Gastroesophageal sphincter (tissue), 4 donors: ENCODE data around the gene LAMA5. TPM values are rescaled to one million over a fixed set of nuclear protein-coding genes. Genes with fewer than 3 reads are reported as not detected.

Experiments used
- ATAC-seq: fragments of 150-250 bp; one replicate; pipeline ENCODE4 v1.9.1; 2016; ENCODE audit warnings: mild to moderate bottlenecking, moderate library complexity
- H3K27ac ChIP-seq, 4 donors: fragments of 200-600 bp; sonication (generic) in 3 of 4; 1 replicate in 3 of 4; 2 replicates in 1 of 4; pipeline ENCODE4 v1.5.1; 2016 to 2019
- H3K27me3 ChIP-seq: fragments of 200-600 bp; sonication (generic); one replicate; pipeline ENCODE4 v1.5.1; 2019
- H3K36me3 ChIP-seq, 2 donors: fragments of 200-600 bp; sonication (generic); one replicate each; pipeline ENCODE4 v1.5.1; 2019; ENCODE audit warnings: control low read depth in 1 of 2
- H3K4me1 ChIP-seq, 3 donors: fragments of 200-600 bp; sonication (generic); 1 replicate in 2 of 3; 2 replicates in 1 of 3; pipeline ENCODE4 v1.5.1; 2016 to 2019; ENCODE audit warnings: control low read depth in 2 of 3
- H3K4me3 ChIP-seq, 2 donors: fragments of 200-600 bp; sonication (generic); one replicate each; pipeline ENCODE4 v1.5.1; 2019; ENCODE audit warnings: mild to moderate bottlenecking in 1 of 2, moderate library complexity in 1 of 2
- H3K9me3 ChIP-seq, 3 donors: fragments of 200-600 bp; sonication (generic); one replicate each; pipeline ENCODE4 v1.5.1; 2017 to 2019; ENCODE audit warnings: control low read depth in 2 of 3
- CTCF ChIP-seq, 4 experiments: fragments of 200-600 bp in 2 of 4; fragments of 450-650 bp in 2 of 4; sonication (generic) in 1 of 4; IDR thresholded peaks; one replicate each; pipeline ENCODE4 v1.5.1; 2017 to 2019; ENCODE audit warnings: antibody characterized with exemption in 4 of 4, mild to moderate bottlenecking in 2 of 4, moderate library complexity in 2 of 4
- EP300 ChIP-seq: sonication (generic); formaldehyde crosslinking; IDR thresholded peaks from one replicate; pipeline ENCODE4 v1.6.1; 2017; ENCODE audit warnings: antibody characterized with exemption, mild to moderate bottlenecking
- POLR2A ChIP-seq, 2 donors: fragments of 450-650 bp; IDR thresholded peaks; one replicate each; pipeline ENCODE4 v1.6.1; 2017; ENCODE audit warnings: antibody characterized with exemption in 2 of 2, mild to moderate bottlenecking in 2 of 2, moderate library complexity in 1 of 2
- POLR2AphosphoS5 ChIP-seq: sonication (generic); formaldehyde crosslinking; IDR thresholded peaks from one replicate; pipeline ENCODE4 v1.6.1; 2017; ENCODE audit warnings: antibody characterized with exemption
- WGBS, 2 donors: methylation state at CpG; one replicate each; pipeline ENCODE4 v1.1.5; 2018; ENCODE audit warnings: low coverage in 1 of 2; 5-methylcytosine and 5-hydroxymethylcytosine counted together
- total RNA-seq, 4 donors: library from RNA; depleted of rRNA; stranded (reverse); fragments of >200 nt; gene quantifications; one replicate each; pipeline ENCODE4 v1.1.0, GENCODE V29; 2016

Gene LAMA5
- total RNA-seq, 4 donors from 2014 or later = 58.6 to 259 (median 172) TPM

GRCh38 chr20:62287759-62288534 is 79.2 kb downstream of the LAMA5 start:
- peaks cover 0 to 98% of the 10 kb centered on the region in 2 donors for H3K36me3 ChIP-seq
- H3K4me3 ChIP-seq = no peak overlapping the region
- H3K9me3 ChIP-seq = no peaks in the 10 kb centered on the region
- no peaks in the 10 kb centered on the region for H3K27me3 ChIP-seq
- H3K4me1 ChIP-seq = no peaks in the 10 kb centered on the region
- no peak overlapping the region for H3K27ac ChIP-seq
- WGBS, 2 donors = 85 to 92% methylated on average over 2 to 10 of the region's 12 CpGs
- no peak for TF ChIP-seq EP300
- TF ChIP-seq POLR2AphosphoS5 = no peak
- TF ChIP-seq CTCF (IDR thresholded peaks at IDR 0.05) = no peak
- TF ChIP-seq POLR2A (IDR thresholded peaks at IDR 0.05) = no peak
- no peak for ATAC-seq

DNA sequence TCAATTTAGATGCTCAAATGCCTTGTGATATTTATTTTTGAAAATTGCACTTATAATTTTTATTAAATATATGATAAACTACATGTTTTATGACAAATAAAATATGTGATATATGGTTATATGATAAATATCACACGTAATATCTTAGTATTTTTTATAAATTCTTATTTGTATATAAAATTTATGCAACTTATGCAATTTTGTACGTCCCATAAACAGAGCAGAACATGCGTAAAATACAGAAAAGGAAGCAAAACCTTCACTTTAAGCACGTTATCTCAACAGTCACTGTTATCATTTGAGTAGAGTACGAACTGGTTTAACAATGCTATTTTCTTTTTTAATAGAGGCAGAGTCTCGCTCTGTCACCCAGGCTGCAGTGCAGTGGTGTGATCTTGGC is 80.0 kb downstream of the LAMA5 start:
- Histone ChIP-seq H3K36me3 (peaks cover 0 to 98% of the 10 kb centered on the region in 2 donors), H3K4me1 (no peaks in the 10 kb centered on the region), H3K27ac (no peak overlapping the region), H3K27me3 (no peaks in the 10 kb centered on the region), H3K9me3 (no peaks in the 10 kb centered on the region), H3K4me3 (no peak overlapping the region)
- TF ChIP-seq POLR2AphosphoS5 (no peak), CTCF (IDR thresholded peaks at IDR 0.05) (no peak), POLR2A (IDR thresholded peaks at IDR 0.05) (no peak), EP300 (no peak)
- 81 to 84% methylated on average over 6 of the region's 6 CpGs for WGBS, 2 donors
- ATAC-seq = no peak

DNA sequence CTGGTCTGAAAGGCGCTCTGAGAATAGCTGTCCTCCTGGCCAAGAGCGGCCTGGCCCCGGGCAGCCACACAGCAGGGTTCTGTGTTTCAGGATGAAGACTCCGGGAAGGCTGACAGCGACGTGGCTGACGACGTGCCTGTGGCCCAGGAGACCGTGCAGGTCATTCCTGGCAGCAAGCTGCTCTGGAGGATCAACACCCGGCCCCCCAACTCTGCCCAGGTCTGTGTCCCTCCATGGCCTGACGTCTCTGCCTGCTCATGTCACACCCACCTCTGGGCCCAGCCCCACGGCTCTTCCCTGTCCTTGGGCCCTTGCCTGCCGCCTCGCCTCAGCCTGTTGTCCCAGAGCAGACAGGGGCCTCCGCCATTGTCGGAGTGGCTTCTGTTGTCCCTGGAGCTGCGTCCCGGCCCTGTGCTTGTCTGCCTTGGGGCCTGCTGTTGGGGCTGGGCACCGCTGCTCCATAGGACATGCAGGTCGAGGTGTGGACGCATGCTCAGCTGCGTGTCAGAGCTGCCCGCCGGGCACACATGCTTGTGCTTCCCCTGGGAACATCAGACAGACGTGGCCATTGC is 80.5 kb downstream of the LAMA5 start:
- TF ChIP-seq POLR2A (IDR thresholded peaks at IDR 0.05) (no peak), EP300 (no peak), POLR2AphosphoS5 (no peak), CTCF (IDR thresholded peaks at IDR 0.05) (no peak)
- peaks cover 0 to 98% of the 10 kb centered on the region in 2 donors for H3K36me3 ChIP-seq
- no peaks in the 10 kb centered on the region for H3K27me3 ChIP-seq

DNA sequence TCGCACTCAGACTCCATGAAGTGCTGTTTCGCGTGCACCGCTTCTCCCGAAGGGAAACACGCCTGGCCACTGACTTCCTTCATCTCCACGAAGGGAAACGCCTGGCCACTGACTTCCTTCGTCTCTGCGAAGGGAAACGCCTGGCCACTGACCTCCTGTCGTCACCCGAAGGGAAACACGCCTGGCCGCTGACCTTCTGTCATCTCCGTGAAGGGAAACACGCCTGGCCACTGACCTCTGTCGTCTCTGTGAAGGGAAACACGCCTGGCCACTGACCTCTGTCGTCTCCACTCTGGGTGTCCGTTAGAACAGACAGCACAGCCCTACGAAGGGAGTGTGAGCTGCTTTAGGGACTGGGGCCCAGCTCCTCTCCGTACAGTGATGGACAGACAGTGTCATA is 81.4 kb downstream of the LAMA5 start:
- ATAC-seq = peak; percentile 66

More for the DNA sequence above, 80.5 kb downstream of the LAMA5 start:
- H3K27ac ChIP-seq = peak overlapping the region in 2 of 4 donors; percentile 32 to 41
- no peaks in the 10 kb centered on the region for H3K4me1 ChIP-seq
- H3K4me3 ChIP-seq = no peak overlapping the region
- ATAC-seq = no peak
- 69 to 84% methylated on average over 4 to 14 of the region's 25 CpGs for WGBS, 2 donors
- H3K9me3 ChIP-seq = no peaks in the 10 kb centered on the region

More for the DNA sequence above, 81.4 kb downstream of the LAMA5 start:
- H3K4me1 ChIP-seq = no peaks in the 10 kb centered on the region
- no peak for TF ChIP-seq CTCF (IDR thresholded peaks at IDR 0.05)
- peak; percentile 78 for TF ChIP-seq POLR2AphosphoS5
- no peak for TF ChIP-seq POLR2A (IDR thresholded peaks at IDR 0.05)
- no peak for TF ChIP-seq EP300
- peak overlapping the region in 2 of 4 donors; percentile 26 to 43 for H3K27ac ChIP-seq
- no peaks in the 10 kb centered on the region for H3K27me3 ChIP-seq
- no peaks in the 10 kb centered on the region for H3K9me3 ChIP-seq
- no peak overlapping the region for H3K4me3 ChIP-seq
- H3K36me3 ChIP-seq = peaks cover 0 to 98% of the 10 kb centered on the region in 2 donors
- 43 to 72% methylated on average over 3 to 7 of the region's 23 CpGs for WGBS, 2 donors
